SK-N-SH (cell line): ENCODE results near the gene PDGFC.
A peak's percentile ranks its signal among the peaks of the same experiment; 100 is the strongest.

Experiments
- CTCF ChIP-seq: fragments of 200-600 bp; sonication (generic); IDR thresholded peaks from 2 replicates; pipeline ENCODE4 v1.6.1; 2017; ENCODE audit warnings: antibody characterized with exemption, mild to moderate bottlenecking, moderate library complexity
- EP300 ChIP-seq, 2 experiments: IDR thresholded peaks; 2 replicates each; pipeline versions ENCODE4 v1.4.0 to v1.6.1; 2012; ENCODE audit warnings: borderline replicate concordance in 1 of 2, low read depth in 1 of 2, low read length in 1 of 2
- FOXM1 ChIP-seq: IDR thresholded peaks from 2 replicates; pipeline ENCODE4 v1.4.0; 2012; ENCODE audit warnings: low read depth, mild to moderate bottlenecking
- JUND ChIP-seq: IDR thresholded peaks from 2 replicates; pipeline ENCODE4 v1.4.0; 2012
- MAX ChIP-seq: IDR thresholded peaks from 2 replicates; pipeline ENCODE4 v1.4.0; 2012; ENCODE audit warnings: low read depth
- POLR2AphosphoS5 ChIP-seq: IDR thresholded peaks from 2 replicates; pipeline ENCODE4 v1.6.1; 2012; ENCODE audit warnings: low read depth, low read length
- RAD21 ChIP-seq: IDR thresholded peaks from 2 replicates; pipeline ENCODE4 v1.6.1; 2012; ENCODE audit warnings: mild to moderate bottlenecking, low read length
- SIN3A ChIP-seq: IDR thresholded peaks from 2 replicates; pipeline ENCODE4 v1.6.1; 2012; ENCODE audit warnings: low read depth, mild to moderate bottlenecking, low read length, moderate library complexity, borderline replicate concordance
- SMC3 ChIP-seq: IDR thresholded peaks from 2 replicates; pipeline ENCODE4 v1.6.1; 2012; ENCODE audit warnings: low read depth, low read length, improper control_type of control experiment
- TAF1 ChIP-seq: IDR thresholded peaks from 2 replicates; pipeline ENCODE4 v1.6.1; 2012; ENCODE audit warnings: low read depth, mild to moderate bottlenecking, low read length, moderate library complexity, borderline replicate concordance
- TCF12 ChIP-seq: IDR thresholded peaks from 2 replicates; pipeline ENCODE4 v1.4.0; 2012
- TEAD4 ChIP-seq: IDR thresholded peaks from 2 replicates; pipeline ENCODE4 v1.4.0; 2012; ENCODE audit warnings: mild to moderate bottlenecking, borderline replicate concordance; ENCODE audit not compliant: insufficient read depth
- USF1 ChIP-seq: IDR thresholded peaks from 2 replicates; pipeline ENCODE4 v1.4.0; 2012; ENCODE audit warnings: low read depth, borderline replicate concordance
- TF ChIP-seq, protein P1 (sequence below): IDR thresholded peaks from 2 replicates; pipeline ENCODE4 v1.6.1; 2012; ENCODE audit warnings: mild to moderate bottlenecking, low read depth, low read length, moderate library complexity

DNA sequence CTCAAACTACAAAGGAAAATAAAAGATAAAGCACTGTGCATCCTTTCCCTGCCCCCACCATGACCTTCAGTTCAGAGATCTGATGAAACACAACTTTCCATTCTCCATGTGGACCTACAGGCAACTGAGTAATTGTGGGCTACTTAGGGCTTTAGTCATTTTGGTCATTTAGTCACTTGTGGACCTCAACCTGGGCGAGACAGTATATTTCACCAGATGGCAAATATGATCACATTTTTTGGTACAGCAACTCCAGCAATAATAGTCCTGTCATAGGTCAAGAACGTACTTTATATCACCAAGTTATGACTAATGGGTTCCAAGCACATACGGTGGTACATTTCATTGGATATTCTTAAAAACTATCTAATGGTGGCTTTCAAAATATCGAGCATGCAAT lies 141.2 kb downstream of the PDGFC start:
- TF ChIP-seq CTCF (no peak), POLR2AphosphoS5 (no peak), MAX (no peak), USF1 (no peak), TAF1 (no peak), TCF12 (peak; percentile 67), EP300 (IDR thresholded peaks at IDR 0.05; ENCODE audit: borderline replicate concordance in 1 of 2, low read depth in 1 of 2, low read length in 1 of 2) (peak in 1 of 2 experiments; percentile 42; a peak in 1 of 4 replicates), TEAD4 (no peak), JUND (0 out of 2 replicates have a peak, but pooled peaks have one; percentile 11), RAD21 (no peak), FOXM1 (no peak), SMC3 (no peak), SIN3A (no peak)
- TF ChIP-seq, protein P1, sequence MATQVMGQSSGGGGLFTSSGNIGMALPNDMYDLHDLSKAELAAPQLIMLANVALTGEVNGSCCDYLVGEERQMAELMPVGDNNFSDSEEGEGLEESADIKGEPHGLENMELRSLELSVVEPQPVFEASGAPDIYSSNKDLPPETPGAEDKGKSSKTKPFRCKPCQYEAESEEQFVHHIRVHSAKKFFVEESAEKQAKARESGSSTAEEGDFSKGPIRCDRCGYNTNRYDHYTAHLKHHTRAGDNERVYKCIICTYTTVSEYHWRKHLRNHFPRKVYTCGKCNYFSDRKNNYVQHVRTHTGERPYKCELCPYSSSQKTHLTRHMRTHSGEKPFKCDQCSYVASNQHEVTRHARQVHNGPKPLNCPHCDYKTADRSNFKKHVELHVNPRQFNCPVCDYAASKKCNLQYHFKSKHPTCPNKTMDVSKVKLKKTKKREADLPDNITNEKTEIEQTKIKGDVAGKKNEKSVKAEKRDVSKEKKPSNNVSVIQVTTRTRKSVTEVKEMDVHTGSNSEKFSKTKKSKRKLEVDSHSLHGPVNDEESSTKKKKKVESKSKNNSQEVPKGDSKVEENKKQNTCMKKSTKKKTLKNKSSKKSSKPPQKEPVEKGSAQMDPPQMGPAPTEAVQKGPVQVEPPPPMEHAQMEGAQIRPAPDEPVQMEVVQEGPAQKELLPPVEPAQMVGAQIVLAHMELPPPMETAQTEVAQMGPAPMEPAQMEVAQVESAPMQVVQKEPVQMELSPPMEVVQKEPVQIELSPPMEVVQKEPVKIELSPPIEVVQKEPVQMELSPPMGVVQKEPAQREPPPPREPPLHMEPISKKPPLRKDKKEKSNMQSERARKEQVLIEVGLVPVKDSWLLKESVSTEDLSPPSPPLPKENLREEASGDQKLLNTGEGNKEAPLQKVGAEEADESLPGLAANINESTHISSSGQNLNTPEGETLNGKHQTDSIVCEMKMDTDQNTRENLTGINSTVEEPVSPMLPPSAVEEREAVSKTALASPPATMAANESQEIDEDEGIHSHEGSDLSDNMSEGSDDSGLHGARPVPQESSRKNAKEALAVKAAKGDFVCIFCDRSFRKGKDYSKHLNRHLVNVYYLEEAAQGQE = no peak
